Hepatocyte (in vitro differentiated cells): ENCODE measurements around the gene IL2RA. TPM values are rescaled to one million over a fixed set of nuclear protein-coding genes. Genes with fewer than 3 reads are reported as not detected.

ENCODE experiments used
- DNase-seq: peaks from one replicate; pipeline ENCODE4 v3.0.0-alpha.2; 2016; ENCODE audit warnings: low spot score
- H2AFZ ChIP-seq: fragments of 200-600 bp; sonication (generic); 2 replicates; pipeline ENCODE4 v1.6.0; 2016; ENCODE audit warnings: antibody characterized with exemption, mild to moderate bottlenecking
- H3K27ac ChIP-seq: fragments of 200-600 bp; sonication (generic); 2 replicates; pipeline ENCODE4 v1.5.1; 2016; ENCODE audit warnings: mild to moderate bottlenecking
- H3K27me3 ChIP-seq: fragments of 200-600 bp; sonication (generic); 2 replicates; pipeline ENCODE4 v1.6.1; 2016
- H3K36me3 ChIP-seq: fragments of 200-600 bp; sonication (generic); replicated peaks from 2 replicates; pipeline ENCODE4 v1.5.1; 2016; ENCODE audit warnings: low read depth; ENCODE audit not compliant: insufficient read depth
- H3K4me1 ChIP-seq: fragments of 200-600 bp; sonication (generic); 2 replicates; pipeline ENCODE4 v1.5.1; 2016; ENCODE audit warnings: mild to moderate bottlenecking, moderate library complexity; ENCODE audit not compliant: insufficient read depth
- H3K4me2 ChIP-seq: fragments of 200-600 bp; sonication (generic); 2 replicates; pipeline ENCODE4 v1.6.0; 2016
- H3K4me3 ChIP-seq: fragments of 200-600 bp; sonication (generic); 2 replicates; pipeline ENCODE4 v1.5.1; 2016; ENCODE audit warnings: mild to moderate bottlenecking
- H3K79me2 ChIP-seq: fragments of 200-600 bp; sonication (generic); 2 replicates; pipeline ENCODE4 v1.6.0; 2017; ENCODE audit warnings: mild to moderate bottlenecking
- H3K9me2 ChIP-seq: fragments of 200-600 bp; sonication (generic); replicated peaks from 2 replicates; pipeline ENCODE4 v1.6.0; 2017; ENCODE audit warnings: mild to moderate bottlenecking; ENCODE audit not compliant: insufficient read depth
- H3K9me3 ChIP-seq: fragments of 200-600 bp; sonication (generic); 2 replicates; pipeline ENCODE4 v1.5.1; 2016; ENCODE audit warnings: low read depth, mild to moderate bottlenecking
- H4K20me1 ChIP-seq: fragments of 200-600 bp; sonication (generic); 2 replicates; pipeline ENCODE4 v1.6.0; 2016; ENCODE audit warnings: mild to moderate bottlenecking; ENCODE audit not compliant: insufficient read depth, poor library complexity, severe bottlenecking
- CTCF ChIP-seq: fragments of 200-600 bp; sonication (generic); IDR thresholded peaks from 2 replicates; pipeline ENCODE4 v1.5.1; 2016; ENCODE audit warnings: antibody characterized with exemption, mild to moderate bottlenecking; ENCODE audit not compliant: poor library complexity
- EZH2 ChIP-seq: fragments of 200-600 bp; sonication (generic); IDR thresholded peaks from 2 replicates; pipeline ENCODE4 v1.6.1; 2016; ENCODE audit warnings: antibody characterized with exemption, mild to moderate bottlenecking, borderline replicate concordance
- EZH2phosphoT487 ChIP-seq: fragments of 200-600 bp; sonication (generic); IDR thresholded peaks from one replicate; pipeline ENCODE4 v1.6.1; 2018; ENCODE audit warnings: antibody characterized with exemption, mild to moderate bottlenecking, low read depth, moderate library complexity; ENCODE audit not compliant: unreplicated experiment, severe bottlenecking
- WGBS: methylation state at CpG from one replicate; pipeline ENCODE4 v1.1.6; 2016; ENCODE audit warnings: low lambda C conversion rate; ENCODE audit errors: missing lambda C conversion rate; 5-methylcytosine and 5-hydroxymethylcytosine counted together
- polyA plus RNA-seq: library from polyadenylated mRNA; unstranded; fragments of >200 nt; fragmentation: Nextera tagmentation; extraction: Ambion mirVana; gene quantifications from 2 replicates; pipeline ENCODE4 v1.2.1, GENCODE V29; 2016
- total RNA-seq: library from RNA; depleted of rRNA; stranded (reverse); fragments of >200 nt; gene quantifications from 2 replicates; pipeline ENCODE4 v1.2.3, GENCODE V29; 2014

The IL2RA gene
- total and polyA plus RNA-seq, 2 experiments from 2014 or later, result not detected

GRCh38 chr10:6022660-6023059, 39.5 kb downstream of the IL2RA start:
- H3K27ac ChIP-seq, result no peak overlapping the region
- no peak for DNase-seq
- WGBS, result 68% methylated on average over 3 of the region's 3 CpGs
- H3K9me3 ChIP-seq, result no peaks in the 10 kb centered on the region
- no peaks in the 10 kb centered on the region for H3K9me2 ChIP-seq
- H4K20me1 ChIP-seq, result no peaks in the 10 kb centered on the region
- TF ChIP-seq EZH2 (no peak), EZH2phosphoT487 (no peak), CTCF (no peak)
- no peaks in the 10 kb centered on the region for H3K4me1 ChIP-seq
- H3K4me3 ChIP-seq, result no peak overlapping the region
- no peaks in the 10 kb centered on the region for H3K79me2 ChIP-seq
- H3K36me3 ChIP-seq, result no peaks in the 10 kb centered on the region
- H3K4me2 ChIP-seq, result no peak overlapping the region
- H3K27me3 ChIP-seq, result no peaks in the 10 kb centered on the region
- no peak overlapping the region for H2AFZ ChIP-seq

- Histone ChIP-seq H3K36me3 (no peaks in the 10 kb centered on the region), H4K20me1 (no peaks in the 10 kb centered on the region), H3K4me3 (no peak overlapping the region), H3K27ac (no peak overlapping the region), H2AFZ (no peak overlapping the region), H3K79me2 (no peaks in the 10 kb centered on the region), H3K4me1 (no peaks in the 10 kb centered on the region), H3K9me3 (no peaks in the 10 kb centered on the region), H3K4me2 (no peak overlapping the region), H3K9me2 (no peaks in the 10 kb centered on the region), H3K27me3 (no peaks in the 10 kb centered on the region)
- WGBS, result 95% methylated on average over 9 of the region's 9 CpGs
- no peak for DNase-seq
- no peak for TF ChIP-seq CTCF
- TF ChIP-seq EZH2, result no peak
- no peak for TF ChIP-seq EZH2phosphoT487
These were observed 41.3 kb downstream of the IL2RA start for GRCh38 chr10:6020826-6021225.

GRCh38 chr10:6019796-6020195, 42.4 kb downstream of the IL2RA start:
- Histone ChIP-seq H3K4me1 (no peaks in the 10 kb centered on the region), H3K27me3 (no peaks in the 10 kb centered on the region), H4K20me1 (no peaks in the 10 kb centered on the region), H3K4me2 (no peak overlapping the region), H3K9me3 (no peaks in the 10 kb centered on the region), H3K27ac (no peak overlapping the region), H3K4me3 (no peak overlapping the region), H2AFZ (no peak overlapping the region), H3K9me2 (no peaks in the 10 kb centered on the region), H3K79me2 (no peaks in the 10 kb centered on the region), H3K36me3 (no peaks in the 10 kb centered on the region)
- WGBS, result 94% methylated on average over 12 of the region's 12 CpGs
- no peak for TF ChIP-seq EZH2phosphoT487
- no peak for TF ChIP-seq CTCF
- no peak for TF ChIP-seq EZH2
- DNase-seq, result no peak
